Measurements from ENCODE around the gene PADI3.

PADI3 gene

GRCh38 chr1:17248781-17249180 is at the start of gene PADI3:
Gene PADI3 (plus strand): TSS chr1:17249098. CDS start chr1:17249138, 40 bp downstream.
- no peak for DNase-seq (ENCODE audit: low read depth in 2 of 2)

GRCh38 chr1:17199267-17200044 is 49.4 kb upstream of the PADI3 start:
- DNase-seq (ENCODE audit: low read depth in 2 of 2) = no peak

GRCh38 chr1:17200246-17200645 is 48.7 kb upstream of the PADI3 start:
- DNase-seq (ENCODE audit: low read depth in 2 of 2) = no peak

- no peak for DNase-seq (ENCODE audit: low read depth in 2 of 2)
Observed at GRCh38 chr1:17200756-17201155, 48.1 kb upstream of the PADI3 start.

- DNase-seq (ENCODE audit: low read depth in 2 of 2) = no peak
Observed at GRCh38 chr1:17201201-17202021, 47.5 kb upstream of the PADI3 start.

- no peak for DNase-seq (ENCODE audit: low read depth in 2 of 2)
Observed at GRCh38 chr1:17204546-17205440, 44.1 kb upstream of the PADI3 start, which contains the start of gene PADI1. Gene PADI1 (plus strand): TSS chr1:17205128. CDS start chr1:17205218, 90 bp downstream.

- no peak for DNase-seq (ENCODE audit: low read depth in 2 of 2)
Observed at GRCh38 chr1:17205652-17206051, 43.2 kb upstream of the PADI3 start.

- DNase-seq (ENCODE audit: low read depth in 2 of 2) = no peak
Observed at GRCh38 chr1:17206196-17206595, 42.7 kb upstream of the PADI3 start.

GRCh38 chr1:17207046-17207445 is 41.9 kb upstream of the PADI3 start:
- DNase-seq (ENCODE audit: low read depth in 2 of 2) = no peak

GRCh38 chr1:17207540-17207939 is 41.4 kb upstream of the PADI3 start:
- DNase-seq (ENCODE audit: low read depth in 2 of 2) = no peak

GRCh38 chr1:17207966-17208418 is 40.9 kb upstream of the PADI3 start:
- DNase-seq (ENCODE audit: low read depth in 2 of 2) = peak; percentile 11 to 52

GRCh38 chr1:17208546-17208945 is 40.4 kb upstream of the PADI3 start:
- no peak for DNase-seq (ENCODE audit: low read depth in 2 of 2)

GRCh38 chr1:17209430-17209829 is 39.5 kb upstream of the PADI3 start:
- DNase-seq (ENCODE audit: low read depth in 2 of 2) = no peak

GRCh38 chr1:17210176-17210575 is 38.7 kb upstream of the PADI3 start:
- DNase-seq (ENCODE audit: low read depth in 2 of 2) = no peak

- DNase-seq (ENCODE audit: low read depth in 2 of 2) = no peak
Observed at GRCh38 chr1:17211377-17211776, 37.5 kb upstream of the PADI3 start.

GRCh38 chr1:17212009-17212408 is 36.9 kb upstream of the PADI3 start:
- DNase-seq (ENCODE audit: low read depth in 2 of 2) = no peak

- peak; percentile 19 to 27 for DNase-seq (ENCODE audit: low read depth in 2 of 2)
Observed at GRCh38 chr1:17212487-17213121, 36.3 kb upstream of the PADI3 start.

- DNase-seq (ENCODE audit: low read depth in 2 of 2) = no peak
Observed at GRCh38 chr1:17213148-17213781, 35.6 kb upstream of the PADI3 start.

- no peak for DNase-seq (ENCODE audit: low read depth in 2 of 2)
Observed at GRCh38 chr1:17213782-17214148, 35.1 kb upstream of the PADI3 start.

- no peak for DNase-seq (ENCODE audit: low read depth in 2 of 2)
Observed at GRCh38 chr1:17214876-17215544, 33.9 kb upstream of the PADI3 start.

All from stimulated activated CD8-positive, alpha-beta memory T cell treated with anti-CD3 and anti-CD28 coated beads, Interleukin-15, amount 100 ng/mL, for 4 hours (primary cell).